ENCODE data around the gene EIF6. TPM values are rescaled to one million over a fixed set of nuclear protein-coding genes. Genes with fewer than 3 reads are reported as not detected.
"Not testable (repeated sequence)": the region's sequence is repeated elsewhere in the genome, so short reads cannot be mapped to it uniquely, and the experiment has no call there.

Gene EIF6
- total and polyA plus RNA-seq, 3 donors from 2014 or later = 84.3 to 142 (median 90.6) TPM

GRCh38 chr20:35254448-35254999 is 30.0 kb downstream of the EIF6 start:
- Histone ChIP-seq H3K9me3 (no peaks in the 10 kb centered on the region), H3K36me3 (ENCODE audit: low read depth, missing control alignments) (no peaks in the 10 kb centered on the region), H3K27ac (no peak overlapping the region), H3K4me1 (no peaks in the 10 kb centered on the region), H3K27me3 (no peaks in the 10 kb centered on the region), H3K4me3 (no peak overlapping the region)
- no peak for DNase-seq
- no peak for TF ChIP-seq POLR2A (IDR thresholded peaks at IDR 0.05)
- no peak for TF ChIP-seq CTCF (IDR thresholded peaks at IDR 0.05)
- intact Hi-C loops (cut with DNase I; ENCODE audit: low total_unique reads) = no loop called here
- 94% methylated on average over 10 to 12 of the region's 12 CpGs for WGBS, 2 donors

- 54 to 76% methylated on average over 2 to 3 of the region's 3 CpGs for WGBS, 2 donors
- Histone ChIP-seq H3K27me3 (no peaks in the 10 kb centered on the region), H3K27ac (no peak overlapping the region)
Measured at GRCh38 chr20:35253010-35253409, 31.6 kb downstream of the EIF6 start.

GRCh38 chr20:35252598-35252997 is 32.0 kb downstream of the EIF6 start:
- intact Hi-C loops (cut with DNase I; ENCODE audit: low total_unique reads); H3K36me3 ChIP-seq (ENCODE audit: low read depth, missing control alignments); H3K27me3 ChIP-seq; H3K4me1 ChIP-seq; DNase-seq; H3K4me3 ChIP-seq; H3K9me3 ChIP-seq; H3K27ac ChIP-seq: not testable (repeated sequence)
- WGBS, 2 donors = 100% methylated on average over 1 of the region's 2 CpGs; no CpG with 5 or more reads in 1 of the 2 donors

More at GRCh38 chr20:35253010-35253409, 31.6 kb downstream of the EIF6 start:
- Histone ChIP-seq H3K36me3 (ENCODE audit: low read depth, missing control alignments) (no peaks in the 10 kb centered on the region), H3K4me3 (no peak overlapping the region), H3K9me3 (no peaks in the 10 kb centered on the region), H3K4me1 (no peaks in the 10 kb centered on the region)
- no peak for DNase-seq
- TF ChIP-seq CTCF (IDR thresholded peaks at IDR 0.05) (no peak), POLR2A (IDR thresholded peaks at IDR 0.05) (no peak)
- intact Hi-C loops (cut with DNase I; ENCODE audit: low total_unique reads) = no loop called here

- Histone ChIP-seq H3K9me3 (no peaks in the 10 kb centered on the region), H3K36me3 (ENCODE audit: low read depth, missing control alignments) (no peaks in the 10 kb centered on the region), H3K27ac (no peak overlapping the region), H3K4me3 (no peak overlapping the region), H3K27me3 (no peaks in the 10 kb centered on the region), H3K4me1 (no peaks in the 10 kb centered on the region)
- intact Hi-C loops (cut with DNase I; ENCODE audit: low total_unique reads) = no loop called here
- TF ChIP-seq POLR2A (IDR thresholded peaks at IDR 0.05) (no peak), CTCF (IDR thresholded peaks at IDR 0.05) (no peak)
- DNase-seq = no peak
- WGBS, 2 donors = 78 to 80% methylated on average over 2 of the region's 2 CpGs
Measured at GRCh38 chr20:35252037-35252461, 32.5 kb downstream of the EIF6 start.

- Histone ChIP-seq H3K27me3 (no peaks in the 10 kb centered on the region), H3K9me3 (no peaks in the 10 kb centered on the region), H3K36me3 (ENCODE audit: low read depth, missing control alignments) (no peaks in the 10 kb centered on the region), H3K4me1 (no peaks in the 10 kb centered on the region), H3K27ac (no peak overlapping the region), H3K4me3 (no peak overlapping the region)
- no peak for DNase-seq
- intact Hi-C loops (cut with DNase I; ENCODE audit: low total_unique reads) = no loop called here
- TF ChIP-seq POLR2A (IDR thresholded peaks at IDR 0.05) = no peak
- TF ChIP-seq CTCF (IDR thresholded peaks at IDR 0.05) = no peak
- WGBS, 2 donors = 88 to 94% methylated on average over 2 of the region's 2 CpGs
Measured at GRCh38 chr20:35251613-35251940, 33.0 kb downstream of the EIF6 start.
